T-helper 1 cell treated with Interleukin-12 subunit alpha and Interleukin-12 subunit beta and Interleukin-4 antibody, amounts not matched to agents 30 μg/mL and 1 μg/mL, for 36 hours (primary cell): ENCODE measurements around the gene ARSJ.
A peak's percentile ranks its signal among the peaks of the same experiment; 100 is the strongest.

Experiments used
- H3K27ac Mint-ChIP-seq: one replicate; pipeline ENCODE4 v1.8.0; 2021; ENCODE audit warnings: mild to moderate bottlenecking, mixed read lengths
- H3K27me3 Mint-ChIP-seq: one replicate; pipeline ENCODE4 v1.8.0; 2021; ENCODE audit warnings: low read depth, mixed read lengths
- H3K36me3 Mint-ChIP-seq: one replicate; pipeline ENCODE4 v1.8.0; 2021; ENCODE audit warnings: low read depth, mixed read lengths
- H3K4me1 Mint-ChIP-seq: one replicate; pipeline ENCODE4 v1.8.0; 2021; ENCODE audit warnings: low read depth, mixed read lengths
- H3K4me3 Mint-ChIP-seq: one replicate; pipeline ENCODE4 v1.8.0; 2021; ENCODE audit warnings: mild to moderate bottlenecking, moderate library complexity, mixed read lengths
- H3K9me3 Mint-ChIP-seq: one replicate; pipeline ENCODE4 v1.8.0; 2021; ENCODE audit warnings: mixed read lengths

Gene ARSJ

GRCh38 chr4:113921089-113921794 lies 58.2 kb downstream of the ARSJ start:
- Mint-ChIP-seq H3K36me3 (no peaks in the 10 kb centered on the region), H3K27ac (no peak overlapping the region)

GRCh38 chr4:113919611-113920010 lies 59.8 kb downstream of the ARSJ start:
- Mint-ChIP-seq H3K4me3 (no peak overlapping the region), H3K9me3 (no peaks in the 10 kb centered on the region), H3K27ac (no peak overlapping the region), H3K27me3 (no peaks in the 10 kb centered on the region), H3K36me3 (no peaks in the 10 kb centered on the region), H3K4me1 (no peaks in the 10 kb centered on the region)

More at GRCh38 chr4:113921089-113921794, 58.2 kb downstream of the ARSJ start:
- H3K4me1 Mint-ChIP-seq = no peaks in the 10 kb centered on the region
- H3K27me3 Mint-ChIP-seq = no peaks in the 10 kb centered on the region
- H3K4me3 Mint-ChIP-seq = no peak overlapping the region
- no peaks in the 10 kb centered on the region for H3K9me3 Mint-ChIP-seq

GRCh38 chr4:113919145-113919544 lies 60.3 kb downstream of the ARSJ start:
- Mint-ChIP-seq H3K27me3 (no peaks in the 10 kb centered on the region), H3K4me3 (no peak overlapping the region), H3K9me3 (no peaks in the 10 kb centered on the region), H3K36me3 (no peaks in the 10 kb centered on the region), H3K4me1 (no peaks in the 10 kb centered on the region), H3K27ac (no peak overlapping the region)

GRCh38 chr4:113908829-113909228 lies 70.6 kb downstream of the ARSJ start:
- no peak overlapping the region for H3K4me3 Mint-ChIP-seq

GRCh38 chr4:113907559-113907958 lies 71.9 kb downstream of the ARSJ start:
- no peaks in the 10 kb centered on the region for H3K27me3 Mint-ChIP-seq
- H3K36me3 Mint-ChIP-seq = peaks cover 6% of the 10 kb centered on the region
- H3K4me1 Mint-ChIP-seq = peaks cover 11% of the 10 kb centered on the region
- H3K9me3 Mint-ChIP-seq = peaks cover 16% of the 10 kb centered on the region
- no peak overlapping the region for H3K4me3 Mint-ChIP-seq
- H3K27ac Mint-ChIP-seq = no peak overlapping the region

More at GRCh38 chr4:113908829-113909228, 70.6 kb downstream of the ARSJ start:
- Mint-ChIP-seq H3K4me1 (peaks cover 6% of the 10 kb centered on the region), H3K36me3 (peaks cover 6% of the 10 kb centered on the region), H3K9me3 (peaks cover 16% of the 10 kb centered on the region), H3K27me3 (no peaks in the 10 kb centered on the region), H3K27ac (no peak overlapping the region)

GRCh38 chr4:113905301-113905700 lies 74.1 kb downstream of the ARSJ start:
- Mint-ChIP-seq H3K9me3 (peaks cover 16% of the 10 kb centered on the region), H3K4me1 (peaks cover 19% of the 10 kb centered on the region), H3K36me3 (peaks cover 6% of the 10 kb centered on the region), H3K27ac (no peak overlapping the region), H3K4me3 (no peak overlapping the region), H3K27me3 (no peaks in the 10 kb centered on the region)

- H3K4me1 Mint-ChIP-seq = peaks cover 21% of the 10 kb centered on the region
- H3K27ac Mint-ChIP-seq = no peak overlapping the region
- H3K4me3 Mint-ChIP-seq = no peak overlapping the region
- H3K9me3 Mint-ChIP-seq = peaks cover 16% of the 10 kb centered on the region
- no peaks in the 10 kb centered on the region for H3K27me3 Mint-ChIP-seq
- peaks cover 6% of the 10 kb centered on the region for H3K36me3 Mint-ChIP-seq
Measured at GRCh38 chr4:113904877-113905276, 74.6 kb downstream of the ARSJ start.

- Mint-ChIP-seq H3K4me1 (peaks cover 31% of the 10 kb centered on the region), H3K4me3 (peak overlapping the region; percentile 38), H3K9me3 (no peaks in the 10 kb centered on the region), H3K36me3 (no peaks in the 10 kb centered on the region), H3K27ac (peak overlapping the region; percentile 52), H3K27me3 (no peaks in the 10 kb centered on the region)
Measured at GRCh38 chr4:113901994-113902787, 77.3 kb downstream of the ARSJ start.

- peak overlapping the region; percentile 14 for H3K4me3 Mint-ChIP-seq
- peak overlapping the region; percentile 66 for H3K27ac Mint-ChIP-seq
- H3K4me1 Mint-ChIP-seq = peaks cover 25% of the 10 kb centered on the region
Measured at GRCh38 chr4:113899271-113900070, 80.0 kb downstream of the ARSJ start.

GRCh38 chr4:113893546-113893945 lies 85.9 kb downstream of the ARSJ start:
- peaks cover 11% of the 10 kb centered on the region for H3K9me3 Mint-ChIP-seq
- peaks cover 1% of the 10 kb centered on the region for H3K36me3 Mint-ChIP-seq
- H3K27me3 Mint-ChIP-seq = no peaks in the 10 kb centered on the region

More at GRCh38 chr4:113899271-113900070, 80.0 kb downstream of the ARSJ start:
- Mint-ChIP-seq H3K36me3 (no peaks in the 10 kb centered on the region), H3K9me3 (no peaks in the 10 kb centered on the region), H3K27me3 (no peaks in the 10 kb centered on the region)

GRCh38 chr4:113888006-113888405 lies 91.4 kb downstream of the ARSJ start:
- H3K9me3 Mint-ChIP-seq = peaks cover 11% of the 10 kb centered on the region
- H3K27me3 Mint-ChIP-seq = no peaks in the 10 kb centered on the region
- no peak overlapping the region for H3K4me3 Mint-ChIP-seq
- H3K27ac Mint-ChIP-seq = no peak overlapping the region
- no peaks in the 10 kb centered on the region for H3K4me1 Mint-ChIP-seq
- peaks cover 1% of the 10 kb centered on the region for H3K36me3 Mint-ChIP-seq

More at GRCh38 chr4:113893546-113893945, 85.9 kb downstream of the ARSJ start:
- no peaks in the 10 kb centered on the region for H3K4me1 Mint-ChIP-seq
- no peak overlapping the region for H3K4me3 Mint-ChIP-seq
- H3K27ac Mint-ChIP-seq = no peak overlapping the region

GRCh38 chr4:113885291-113885690 lies 94.2 kb downstream of the ARSJ start:
- Mint-ChIP-seq H3K9me3 (peaks cover 11% of the 10 kb centered on the region), H3K27me3 (no peaks in the 10 kb centered on the region), H3K36me3 (peaks cover 1% of the 10 kb centered on the region), H3K4me1 (no peaks in the 10 kb centered on the region), H3K27ac (no peak overlapping the region), H3K4me3 (no peak overlapping the region)

- Mint-ChIP-seq H3K9me3 (peaks cover 6% of the 10 kb centered on the region), H3K27me3 (no peaks in the 10 kb centered on the region), H3K27ac (no peak overlapping the region), H3K4me1 (no peaks in the 10 kb centered on the region), H3K4me3 (no peak overlapping the region), H3K36me3 (peaks cover 1% of the 10 kb centered on the region)
Measured at GRCh38 chr4:113884655-113885054, 94.8 kb downstream of the ARSJ start.

- Mint-ChIP-seq H3K4me3 (no peak overlapping the region), H3K4me1 (no peaks in the 10 kb centered on the region), H3K9me3 (no peaks in the 10 kb centered on the region), H3K36me3 (no peaks in the 10 kb centered on the region), H3K27me3 (no peaks in the 10 kb centered on the region), H3K27ac (no peak overlapping the region)
Measured at GRCh38 chr4:113882668-113883067, 96.8 kb downstream of the ARSJ start.
